Pancreas (tissue), 10 donors: ENCODE data around the gene TMPRSS7. TPM values are rescaled to one million over a fixed set of nuclear protein-coding genes. Genes with fewer than 3 reads are reported as not detected.
"Not testable (repeated sequence)": the region's sequence is repeated elsewhere in the genome, so short reads cannot be mapped to it uniquely, and the experiment has no call there.

ENCODE experiments used
- ATAC-seq, 4 donors: fragments of 200-7000 bp; cut with Tn5 transposase; one replicate each; pipeline versions ENCODE4 v1.8.0 to v1.9.1; 2020; ENCODE audit warnings: mild to moderate bottlenecking in 4 of 4, moderate library complexity in 4 of 4
- DNase-seq, 6 donors: peaks; one replicate each; pipeline ENCODE4 v3.0.0-alpha.2; 2020
- FAIRE-seq: peaks from 2 replicates; lab custom pipeline; 2012; peaks lifted over from hg19 to GRCh38; lab: Jason Lieb, UNC
- H3K27ac ChIP-seq, 4 donors: fragments of 200-600 bp; sonication (generic); 1 replicate in 3 of 4; 2 replicates in 1 of 4; pipeline versions ENCODE4 v1.5.0 to v1.8.0; 2020
- H3K27me3 ChIP-seq, 4 donors: fragments of 200-600 bp; one replicate each; pipeline ENCODE4 v1.8.0; 2021
- H3K36me3 ChIP-seq, 3 donors: fragments of 200-600 bp; sonication (generic) in 1 of 3; one replicate each; pipeline versions ENCODE4 v1.5.0 to v1.8.0; 2020 to 2021
- H3K4me1 ChIP-seq, 3 donors: fragments of 200-600 bp; one replicate each; pipeline ENCODE4 v1.8.0; 2021
- H3K4me3 ChIP-seq, 4 donors: fragments of 200-600 bp; sonication (generic) in 2 of 4; one replicate each; pipeline versions ENCODE4 v1.5.0 to v1.8.0; 2020 to 2021
- H3K9me3 ChIP-seq, 4 donors: fragments of 200-600 bp; one replicate each; pipeline ENCODE4 v1.8.0; 2021
- WGBS, 2 donors: extraction: QIAGEN DNeasy Blood & Tissue Kit; methylation state at CpG; one replicate each; pipeline ENCODE4 v1.1.7; 2013; 5-methylcytosine and 5-hydroxymethylcytosine counted together
- intact Hi-C, 3 donors: fragments of 100-400 bp; cut with DNase I; formaldehyde crosslinking; loops; one replicate each; pipeline versions ENCODE4 v1.11.1 to v1.14.2; 2022
- polyA plus RNA-seq, 2 donors: library from polyadenylated mRNA; stranded (reverse); fragments of 200-250 nt; gene quantifications; one replicate each; pipeline ENCODE4 v1.2.3, GENCODE V29; 2013
- total RNA-seq, 6 donors: library from RNA; stranded (reverse); fragmentation: NEBNext Ultra II Directional in 4 of 6; extraction: Animal tissue kit (Norgen Biotek cat#: 25700) in 4 of 6; gene quantifications; one replicate each; pipeline versions ENCODE4 v1.2.1 to v1.2.4, GENCODE V29; 2021 to 2023
- TF ChIP-seq, protein P1 (sequence below), 4 donors: fragments of 200-600 bp; sonication (generic) in 3 of 4; IDR thresholded peaks; one replicate each; pipeline versions ENCODE4 v1.5.0 to v1.8.0; 2021; ENCODE audit warnings: antibody characterized with exemption in 4 of 4
- donor health status: healthy with polysubstance abuse.
- donor health status: DM: no; HTN: no; CAD: no; lungs with moderate emphysema.
- donor health status: DM: no; HTN: no; CAD: no.
- donor health status: control.
- donor health status: control.
- donor health status: Bipolar disorder and iron deficiency.
- donor health status: DM: yes; HTN: yes; CAD: no.
- donor health status: DM: no; HTN: no; CAD: no.
- donor health status: DM: no; HTN: no; CAD: no.
- donor health status: DM: yes; HTN: yes; CAD: no.

The TMPRSS7 gene
- total and polyA plus RNA-seq, 8 donors: 0.04 to 0.14 (median 0.08) TPM; not detected in 4

DNA sequence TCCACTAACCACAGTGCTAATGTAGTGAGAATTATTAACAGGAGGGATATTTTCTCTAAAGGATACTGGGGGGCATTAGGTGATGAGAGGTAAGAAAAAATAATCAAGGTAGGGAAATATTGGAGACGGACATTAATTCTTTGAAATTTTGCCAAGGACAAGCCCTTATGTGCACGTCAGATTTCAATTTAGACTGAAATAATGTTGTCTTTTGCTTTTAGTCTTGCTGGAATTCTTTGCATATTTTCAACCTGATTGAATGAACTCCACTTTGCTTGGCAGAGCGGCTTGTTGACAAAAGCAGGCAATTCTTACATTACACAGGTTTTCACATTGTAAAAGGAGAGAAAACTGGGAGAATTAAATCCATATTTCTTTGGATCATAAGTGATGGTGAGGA, 26.6 kb downstream of the TMPRSS7 start:
- ATAC-seq (peak in 2 of 4 donors; percentile 24 to 30), DNase-seq (no peak), FAIRE-seq (no peak)
- Histone ChIP-seq H3K27me3 (no peaks in the 10 kb centered on the region), H3K4me3 (no peak overlapping the region), H3K9me3 (no peaks in the 10 kb centered on the region), H3K36me3 (no peaks in the 10 kb centered on the region), H3K27ac (no peak overlapping the region), H3K4me1 (no peaks in the 10 kb centered on the region)
- WGBS, 2 donors: 48 to 52% methylated on average over 3 of the region's 3 CpGs
- TF ChIP-seq, protein P1, sequence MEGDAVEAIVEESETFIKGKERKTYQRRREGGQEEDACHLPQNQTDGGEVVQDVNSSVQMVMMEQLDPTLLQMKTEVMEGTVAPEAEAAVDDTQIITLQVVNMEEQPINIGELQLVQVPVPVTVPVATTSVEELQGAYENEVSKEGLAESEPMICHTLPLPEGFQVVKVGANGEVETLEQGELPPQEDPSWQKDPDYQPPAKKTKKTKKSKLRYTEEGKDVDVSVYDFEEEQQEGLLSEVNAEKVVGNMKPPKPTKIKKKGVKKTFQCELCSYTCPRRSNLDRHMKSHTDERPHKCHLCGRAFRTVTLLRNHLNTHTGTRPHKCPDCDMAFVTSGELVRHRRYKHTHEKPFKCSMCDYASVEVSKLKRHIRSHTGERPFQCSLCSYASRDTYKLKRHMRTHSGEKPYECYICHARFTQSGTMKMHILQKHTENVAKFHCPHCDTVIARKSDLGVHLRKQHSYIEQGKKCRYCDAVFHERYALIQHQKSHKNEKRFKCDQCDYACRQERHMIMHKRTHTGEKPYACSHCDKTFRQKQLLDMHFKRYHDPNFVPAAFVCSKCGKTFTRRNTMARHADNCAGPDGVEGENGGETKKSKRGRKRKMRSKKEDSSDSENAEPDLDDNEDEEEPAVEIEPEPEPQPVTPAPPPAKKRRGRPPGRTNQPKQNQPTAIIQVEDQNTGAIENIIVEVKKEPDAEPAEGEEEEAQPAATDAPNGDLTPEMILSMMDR (IDR thresholded peaks at IDR 0.05): no peak
- intact Hi-C loops: no loop called here

DNA sequence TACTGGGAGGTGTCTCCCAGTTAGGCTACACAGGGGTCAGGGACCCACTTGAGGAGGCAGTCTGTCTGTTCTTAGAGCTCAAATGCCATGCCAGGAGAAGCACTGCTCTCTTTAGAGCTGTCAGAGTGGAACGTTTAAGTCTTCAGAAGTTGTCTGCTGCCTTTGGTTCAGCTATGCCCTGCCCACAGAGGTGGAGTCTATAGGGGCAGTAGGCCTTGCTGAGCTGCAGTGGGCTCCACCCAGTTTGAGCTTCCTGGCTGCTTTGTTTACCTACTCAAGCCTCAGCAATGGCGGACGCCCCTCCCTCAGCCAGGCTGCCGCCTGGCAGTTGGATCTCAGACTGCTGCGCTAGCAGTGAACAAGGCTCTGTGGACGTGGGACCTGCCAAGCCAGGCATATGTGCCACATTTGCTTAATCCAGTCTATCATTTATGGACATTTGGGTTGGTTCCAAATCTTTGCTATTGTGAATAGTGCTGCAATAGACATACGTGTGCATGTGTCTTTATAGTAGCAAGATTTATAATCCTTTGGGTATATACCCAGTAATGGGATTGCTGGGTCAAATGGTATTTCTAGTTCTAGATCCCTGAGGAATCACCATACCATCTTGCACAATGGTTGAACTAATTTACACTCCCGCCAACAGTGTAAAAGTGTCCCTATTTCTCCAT, 38.0 kb downstream of the TMPRSS7 start:
- ATAC-seq, intact Hi-C loops, H3K27ac ChIP-seq, H3K36me3 ChIP-seq, H3K4me3 ChIP-seq, H3K27me3 ChIP-seq, FAIRE-seq, H3K9me3 ChIP-seq: not testable (repeated sequence)
- peaks cover 7 to 11% (median 11%) of the 10 kb centered on the region in 3 donors for H3K4me1 ChIP-seq
- DNase-seq: peak in 2 of 6 donors; percentile 25 to 37
- WGBS, 2 donors: 75 to 83% methylated on average over 8 of the region's 8 CpGs

DNA sequence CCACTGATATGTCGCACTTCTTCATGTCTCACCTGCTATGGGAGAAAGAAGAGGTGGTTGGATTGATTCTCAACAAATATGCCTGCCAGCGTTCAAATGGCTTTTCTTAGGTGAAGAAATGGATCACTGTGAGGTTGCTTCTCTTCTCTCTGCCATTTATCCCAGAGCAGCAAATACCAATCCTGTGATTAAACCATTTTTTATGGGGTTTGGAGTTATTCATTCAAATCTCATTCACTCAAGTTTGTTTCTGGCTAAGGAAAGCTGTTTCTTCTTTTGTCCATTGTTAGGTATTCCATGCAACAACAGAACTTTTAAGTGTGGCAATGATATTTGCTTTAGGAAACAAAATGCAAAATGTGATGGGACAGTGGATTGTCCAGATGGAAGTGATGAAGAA, 39.5 kb downstream of the TMPRSS7 start:
- intact Hi-C loops: no loop called here
- FAIRE-seq: no peak
- WGBS, 2 donors: 95 to 100% methylated on average over 2 of the region's 2 CpGs
- peaks cover 7 to 11% (median 11%) of the 10 kb centered on the region in 3 donors for H3K4me1 ChIP-seq
- no peaks in the 10 kb centered on the region for H3K9me3 ChIP-seq
- DNase-seq: no peak
- peak overlapping the region in 3 of 4 donors; percentile 58 to 81 (median 62) for H3K27ac ChIP-seq
- ATAC-seq: no peak
- TF ChIP-seq, protein P1 (IDR thresholded peaks at IDR 0.05): no peak
- H3K36me3 ChIP-seq: no peaks in the 10 kb centered on the region
- H3K27me3 ChIP-seq: no peaks in the 10 kb centered on the region
- H3K4me3 ChIP-seq: no peak overlapping the region

DNA sequence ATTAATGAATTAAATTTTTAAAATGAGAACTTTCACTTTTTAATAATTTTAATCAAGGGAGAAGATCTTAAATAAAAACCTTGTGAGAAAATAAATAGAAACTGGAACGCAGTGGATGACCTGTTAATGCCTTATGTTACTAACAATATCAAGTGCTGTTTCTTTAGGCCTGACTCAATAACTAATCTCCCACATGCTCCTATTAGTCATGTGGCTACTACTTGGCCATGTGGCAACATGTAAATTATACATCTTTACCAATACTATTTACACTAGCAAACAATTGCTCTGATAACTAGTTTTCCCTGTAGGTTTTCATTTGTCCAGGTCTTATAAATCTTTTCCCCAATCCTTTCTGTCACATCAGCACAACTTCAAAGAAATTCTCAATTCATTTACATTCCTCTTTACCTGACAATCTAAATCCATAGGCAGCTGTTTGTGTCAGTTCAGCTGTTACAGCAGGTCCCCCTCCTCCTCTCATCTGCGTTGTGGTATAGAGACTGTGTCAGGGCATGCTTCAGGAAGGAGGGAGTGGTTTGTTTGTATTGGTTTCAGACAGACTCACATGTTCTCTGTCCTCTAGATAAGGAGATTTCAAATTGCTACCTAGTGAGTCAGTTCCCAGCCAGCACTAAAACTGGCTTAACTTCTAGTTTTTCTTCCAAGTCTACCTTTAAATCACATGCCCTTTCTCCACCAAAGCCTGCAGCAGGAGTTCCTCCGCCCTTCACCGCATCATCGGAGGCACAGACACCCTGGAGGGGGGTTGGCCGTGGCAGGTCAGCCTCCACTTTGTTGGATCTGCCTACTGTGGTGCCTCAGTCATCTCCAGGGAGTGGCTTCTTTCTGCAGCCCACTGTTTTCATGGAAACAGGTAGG, 40.3 kb downstream of the TMPRSS7 start:
- TF ChIP-seq, protein P1 (IDR thresholded peaks at IDR 0.05): no peak
- Histone ChIP-seq H3K4me3 (peak overlapping the region in 1 of 4 donors; percentile 2), H3K27me3 (no peaks in the 10 kb centered on the region), H3K27ac (peak overlapping the region in 3 of 4 donors; percentile 58 to 81 (median 62)), H3K36me3 (no peaks in the 10 kb centered on the region), H3K9me3 (no peaks in the 10 kb centered on the region), H3K4me1 (peaks cover 7 to 11% (median 11%) of the 10 kb centered on the region in 3 donors)
- WGBS, 2 donors: 13 to 16% methylated on average over 6 of the region's 6 CpGs
- peak; percentile 48 to 75 (median 66) for DNase-seq
- no peak for FAIRE-seq
- peak; percentile 95 to 97 (median 97) for ATAC-seq
- intact Hi-C loops: no loop called here
